Eye (tissue), 1 donor: ENCODE results near the gene C16orf89.

ENCODE experiments used
- DNase-seq: peaks from one replicate; pipeline ENCODE4 v3.0.0-alpha.2; 2015

Gene C16orf89

DNA sequence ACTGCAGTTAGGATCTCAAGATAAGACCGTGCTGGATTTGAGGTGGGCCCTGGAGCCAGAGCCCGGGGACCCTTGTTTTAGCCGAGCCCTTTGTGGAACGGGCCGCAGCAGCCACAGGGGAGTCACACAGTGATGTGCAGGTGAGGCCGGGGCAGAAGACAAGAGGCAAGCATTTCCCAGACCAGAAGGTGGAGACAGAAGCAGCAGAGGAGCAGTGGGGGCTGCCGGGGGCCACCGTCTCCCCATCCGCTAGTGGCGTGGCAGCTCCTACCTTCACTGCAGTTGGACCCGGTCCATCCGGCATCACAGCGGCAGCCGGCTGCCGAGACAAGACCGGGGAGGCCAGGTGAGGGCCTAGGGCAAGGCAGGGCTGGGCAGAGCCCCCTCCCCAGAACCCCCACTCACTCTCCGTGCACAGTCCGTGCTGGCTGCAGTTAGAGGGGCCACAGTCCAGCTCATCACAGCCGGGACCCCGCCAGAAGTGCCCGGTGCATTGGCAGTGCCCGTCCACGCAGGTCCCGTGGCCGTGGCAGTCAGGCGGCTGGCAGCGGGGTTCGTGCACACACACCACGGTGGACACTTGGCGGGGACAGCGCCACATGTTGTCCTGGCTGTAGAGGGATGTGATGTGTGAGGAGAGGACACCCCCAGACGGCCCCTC is 38.1 kb downstream of the C16orf89 start:
- no peak for DNase-seq

- DNase-seq, result no peak
Observed at GRCh38 chr16:5027086-5027485, 38.7 kb downstream of the C16orf89 start.

- DNase-seq, result no peak
Observed at GRCh38 chr16:5026664-5027063, 39.1 kb downstream of the C16orf89 start.

GRCh38 chr16:5025171-5025632 is 40.6 kb downstream of the C16orf89 start:
- peak; percentile 5 for DNase-seq

- no peak for DNase-seq
Observed at GRCh38 chr16:5024632-5025031, 41.1 kb downstream of the C16orf89 start.

- DNase-seq, result no peak
Observed at GRCh38 chr16:5022521-5022920, 43.2 kb downstream of the C16orf89 start.

GRCh38 chr16:5020551-5020950 is 45.2 kb downstream of the C16orf89 start:
- DNase-seq, result no peak

GRCh38 chr16:5019775-5020174 is 46.0 kb downstream of the C16orf89 start:
- DNase-seq, result no peak

DNA sequence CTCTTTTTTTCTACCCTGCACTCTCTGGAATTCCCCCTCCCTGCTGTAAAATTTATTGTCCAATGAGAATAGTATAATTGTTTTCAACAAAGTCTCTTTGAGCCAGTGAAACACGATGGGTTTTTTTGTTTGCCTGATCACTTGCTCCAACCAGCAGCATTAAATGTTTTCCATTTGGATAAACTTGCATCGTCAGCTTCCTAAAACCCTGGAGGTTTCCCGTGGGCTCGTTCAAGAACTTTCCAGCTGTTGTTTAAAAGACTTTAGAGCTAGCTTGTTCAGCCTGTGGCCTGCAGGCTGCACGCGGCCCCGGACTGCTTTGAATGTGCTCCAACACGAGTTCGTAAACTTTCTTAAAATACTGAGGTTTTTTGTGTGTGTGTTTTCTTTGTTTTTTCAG is 47.0 kb downstream of the C16orf89 start:
- DNase-seq, result no peak

GRCh38 chr16:5017678-5017969 is 48.1 kb downstream of the C16orf89 start:
- no peak for DNase-seq

- no peak for DNase-seq
Observed at GRCh38 chr16:5016967-5017677, 48.6 kb downstream of the C16orf89 start.

GRCh38 chr16:5015887-5016286 is 49.9 kb downstream of the C16orf89 start:
- no peak for DNase-seq

DNA sequence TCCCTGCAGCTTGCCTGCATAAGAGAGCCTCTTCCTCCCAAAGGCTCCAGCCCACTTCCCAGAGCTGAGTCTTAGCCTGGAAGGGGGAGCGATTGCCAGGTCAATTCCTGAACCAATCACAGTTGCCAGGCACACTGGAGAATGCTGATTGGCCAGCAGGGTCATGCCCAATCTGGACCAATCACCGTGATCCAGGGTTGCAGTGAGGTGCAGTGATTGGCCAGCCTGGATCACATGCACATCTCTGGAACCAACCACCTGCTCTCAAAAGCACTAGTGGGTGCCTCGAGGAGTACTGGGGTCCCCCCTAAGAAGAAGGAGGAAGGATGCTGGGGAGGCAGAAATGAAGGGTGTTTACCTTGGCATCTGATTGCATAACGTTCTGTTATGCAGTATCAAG is 50.4 kb downstream of the C16orf89 start:
- no peak for DNase-seq

DNA sequence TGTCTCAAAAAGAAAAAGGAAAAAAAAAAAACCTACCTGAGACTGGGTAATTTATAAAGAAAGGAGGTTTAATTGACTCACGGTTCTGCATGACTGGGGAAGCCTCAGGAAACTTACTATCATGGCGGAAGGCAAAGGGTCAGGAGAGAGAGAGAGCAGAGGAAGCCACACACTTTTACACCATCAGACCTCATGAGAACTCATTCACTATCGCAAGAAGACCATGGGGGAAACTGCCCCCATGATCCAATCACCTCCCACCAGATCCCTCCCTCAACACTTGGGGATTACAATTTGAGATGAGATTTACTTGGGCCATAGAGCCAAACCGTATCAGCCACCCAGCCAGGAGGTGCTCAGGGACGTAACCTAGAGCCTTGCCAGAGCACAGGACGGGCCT is 52.9 kb downstream of the C16orf89 start:
- DNase-seq, result no peak

GRCh38 chr16:5011637-5012036 is 54.1 kb downstream of the C16orf89 start:
- no peak for DNase-seq

- DNase-seq, result no peak
Observed at GRCh38 chr16:5010576-5011329, 55.0 kb downstream of the C16orf89 start.

DNA sequence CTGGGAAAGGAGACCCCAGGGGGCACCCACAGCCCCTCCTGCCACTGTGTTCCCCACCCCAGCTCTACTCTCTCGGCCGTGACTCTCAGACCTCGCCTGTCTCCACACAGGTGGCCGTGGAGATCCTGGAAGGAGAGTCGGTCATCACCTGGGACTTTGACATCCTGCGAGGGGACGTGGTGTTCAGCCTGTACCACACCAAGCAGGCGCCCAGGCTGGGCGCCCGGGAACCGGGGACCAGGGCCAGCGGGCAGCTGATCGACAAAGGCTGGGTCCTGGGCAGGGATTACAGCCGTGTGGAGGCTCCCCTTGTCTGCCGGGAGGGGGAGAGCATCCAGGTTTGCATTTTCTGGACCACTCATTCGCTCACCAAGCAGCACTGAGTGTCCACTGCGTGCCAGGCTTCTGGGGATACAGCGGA is 57.4 kb downstream of the C16orf89 start:
- DNase-seq, result no peak

DNA sequence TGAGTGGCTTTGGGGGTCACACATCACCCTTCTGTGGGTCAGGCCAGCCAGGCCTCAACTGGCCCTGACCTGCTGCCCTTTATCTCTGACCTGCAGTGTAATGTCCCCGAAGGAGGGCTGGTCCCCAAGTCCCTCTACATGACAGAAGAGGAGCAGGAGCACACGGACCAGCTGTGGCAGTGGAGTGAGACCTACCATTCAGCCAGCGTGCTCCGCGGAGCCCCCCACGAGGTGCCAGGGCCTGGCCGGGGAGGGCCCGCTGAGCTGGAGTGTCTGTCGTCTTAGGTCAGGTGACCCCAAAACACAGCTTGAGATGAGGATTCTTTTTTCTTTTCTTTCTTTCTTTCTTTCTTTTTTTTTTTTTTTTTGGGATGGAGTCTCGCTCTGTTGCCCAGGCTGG is 58.5 kb downstream of the C16orf89 start:
- DNase-seq, result no peak

GRCh38 chr16:5006348-5007193 is 59.2 kb downstream of the C16orf89 start:
- no peak for DNase-seq

DNA sequence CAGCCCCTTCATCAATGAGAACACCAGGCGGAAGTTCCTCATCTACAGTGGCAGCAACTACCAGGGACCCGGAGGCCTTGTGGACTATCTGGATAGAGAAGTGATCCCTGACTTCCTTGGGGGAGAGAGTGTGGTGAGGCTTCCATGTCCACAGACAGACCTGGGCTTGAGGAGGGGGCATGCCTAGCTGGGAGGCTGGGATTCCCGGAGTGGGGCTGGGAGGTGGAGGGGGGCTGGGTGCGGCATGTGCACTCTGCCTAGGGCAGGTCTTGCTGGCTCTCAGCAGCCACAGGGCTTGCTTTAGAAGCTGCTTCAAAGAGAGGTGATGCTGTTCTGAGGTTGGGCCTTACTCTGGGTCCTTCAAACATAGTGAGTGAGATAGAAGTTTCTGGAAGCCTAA is 59.8 kb downstream of the C16orf89 start:
- no peak for DNase-seq

DNA sequence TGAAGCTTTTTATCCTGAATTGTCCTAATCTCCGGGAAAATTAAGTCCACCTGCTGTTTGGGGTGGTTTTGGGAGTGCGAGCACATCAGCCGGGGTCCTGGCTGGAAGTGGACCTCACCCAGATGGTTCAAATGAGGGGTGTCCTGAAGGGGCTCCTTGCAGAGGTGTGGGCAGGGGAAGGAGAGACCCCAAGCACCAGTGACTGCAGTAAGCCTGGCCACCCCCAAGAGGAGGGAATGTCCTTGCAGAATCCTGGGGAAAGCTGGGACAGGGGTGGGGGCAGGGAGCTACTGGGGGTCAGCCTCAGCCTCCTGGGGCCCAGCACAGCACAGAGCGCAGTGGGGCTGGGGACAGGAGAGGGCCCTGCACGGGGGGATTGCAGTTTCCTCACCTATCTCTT is 61.4 kb downstream of the C16orf89 start:
- no peak for DNase-seq

- no peak for DNase-seq
Observed at GRCh38 chr16:5003828-5004227, 61.9 kb downstream of the C16orf89 start.

DNA sequence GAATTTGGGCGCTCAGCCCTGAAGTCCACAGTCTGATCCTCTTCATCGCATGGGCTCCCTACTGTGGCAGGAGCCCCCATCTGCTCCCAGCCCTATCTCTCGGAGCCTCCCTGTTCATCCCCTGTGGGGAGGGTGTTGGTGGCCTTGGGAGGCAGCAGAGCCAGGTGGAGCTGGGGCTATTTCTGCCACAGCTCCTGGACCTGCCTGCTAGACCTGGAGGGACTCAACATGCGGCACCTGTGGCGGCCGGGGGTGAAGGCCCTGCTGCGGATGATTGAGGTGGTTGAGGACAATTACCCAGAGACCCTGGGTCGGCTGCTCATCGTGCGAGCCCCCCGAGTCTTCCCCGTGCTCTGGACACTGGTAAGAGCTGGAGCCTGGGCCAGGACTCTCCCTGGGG is 62.5 kb downstream of the C16orf89 start:
- DNase-seq, result no peak
